Stimulated activated CD8-positive, alpha-beta memory T cell treated with anti-CD3 and anti-CD28 coated beads, Interleukin-12 subunit alpha, Interleukin-12 subunit beta, amount 100 ng/mL, for 1 hour (primary cell): ENCODE results near the gene SCN5A.

Experiments
- DNase-seq: peaks from one replicate; pipeline ENCODE4 v3.0.0-alpha.2; 2020; ENCODE audit warnings: low read depth

SCN5A gene

GRCh38 chr3:38647217-38647970, 2.1 kb downstream of the SCN5A start:
- DNase-seq, result no peak

DNA sequence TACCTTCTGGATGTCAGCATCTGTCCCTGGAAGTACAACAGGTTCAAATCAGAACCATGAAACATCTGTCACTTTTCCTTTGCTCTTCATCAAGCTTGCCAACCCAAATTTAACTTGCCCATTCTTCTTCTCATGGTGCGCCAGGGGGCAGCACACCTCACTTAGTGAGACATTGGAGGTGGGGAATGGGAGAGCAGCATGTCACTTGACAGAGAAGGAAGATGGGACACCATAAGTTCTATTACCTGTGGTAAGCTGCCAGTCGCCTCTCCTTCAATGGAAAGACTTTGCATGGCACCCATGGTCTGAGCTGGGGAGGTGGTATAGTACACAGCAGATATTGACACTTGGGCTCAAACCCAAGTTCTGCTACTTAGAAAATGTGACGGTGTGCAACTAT, 2.9 kb downstream of the SCN5A start:
- no peak for DNase-seq

DNA sequence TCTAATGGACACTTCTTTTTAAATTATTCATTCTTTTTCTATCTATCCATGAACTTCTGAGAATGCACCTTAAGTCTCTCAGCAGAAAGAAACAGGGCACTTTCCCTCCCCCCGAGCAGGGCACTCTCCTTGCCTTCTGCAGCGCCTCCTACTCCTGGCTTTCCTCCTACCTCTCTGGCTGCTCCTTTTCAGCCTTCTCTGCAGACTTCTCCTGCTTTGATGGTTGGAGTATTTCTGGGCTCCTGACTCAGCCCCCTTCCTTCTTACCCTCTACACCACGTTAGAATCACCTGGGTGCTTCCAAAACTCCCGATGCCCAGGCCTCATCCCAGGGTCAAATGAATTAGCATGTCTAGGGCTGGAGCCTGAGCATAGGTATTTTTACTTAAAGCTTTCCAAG, 3.4 kb downstream of the SCN5A start:
- DNase-seq, result no peak

GRCh38 chr3:38645601-38646000, 3.9 kb downstream of the SCN5A start:
- DNase-seq, result no peak

GRCh38 chr3:38645076-38645475, 4.4 kb downstream of the SCN5A start:
- no peak for DNase-seq

DNA sequence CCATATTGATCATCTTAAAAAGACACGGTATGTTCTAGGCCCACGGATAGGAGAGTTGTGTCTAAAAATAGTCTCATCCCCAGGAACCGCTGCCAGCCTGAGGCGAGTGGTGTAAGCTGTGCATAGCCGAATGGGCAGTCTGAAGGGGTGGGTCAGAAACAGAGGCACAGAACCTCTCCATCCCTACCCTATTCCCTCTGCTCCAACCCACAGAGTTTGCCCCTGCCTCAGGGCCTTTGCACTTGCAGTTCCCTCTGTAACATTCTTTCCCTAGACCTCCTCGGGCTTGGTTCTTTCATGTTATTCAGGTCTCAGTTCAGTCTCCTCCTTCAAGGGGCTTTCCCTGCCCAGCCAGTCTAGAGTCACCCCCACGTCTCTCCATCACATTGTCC, 4.8 kb downstream of the SCN5A start:
- DNase-seq, result no peak

DNA sequence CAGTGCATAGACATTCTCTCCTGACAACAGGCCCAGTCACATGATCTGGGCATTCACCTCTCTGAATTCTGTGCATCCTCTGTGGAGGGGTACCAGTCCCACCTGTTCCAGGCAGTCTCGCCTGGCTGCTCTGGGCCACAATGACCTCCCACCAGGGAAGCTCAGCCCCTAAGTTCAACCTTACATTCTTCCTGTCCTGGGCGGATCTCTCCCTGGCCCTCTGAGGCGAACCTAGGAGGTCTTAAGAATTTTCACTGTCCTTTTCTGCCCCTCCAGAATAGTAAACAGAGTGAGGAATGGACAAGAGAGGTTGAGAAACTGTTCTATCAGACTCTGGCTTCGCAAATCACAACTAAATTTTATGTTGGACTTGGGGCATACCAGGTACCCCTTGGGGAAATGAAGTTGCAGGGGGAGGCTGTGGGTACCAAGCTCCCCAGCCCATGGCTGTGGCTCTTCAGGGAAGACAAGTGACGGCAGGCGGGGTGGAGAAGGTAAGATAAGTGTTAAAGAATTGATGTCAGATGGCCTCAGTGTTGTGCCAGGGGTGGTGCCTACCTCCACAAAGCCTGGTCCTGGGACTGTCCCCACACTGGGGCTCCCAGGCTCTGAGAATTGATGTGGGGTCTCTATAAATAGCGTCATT, 5.3 kb downstream of the SCN5A start:
- no peak for DNase-seq

GRCh38 chr3:38643592-38643991, 5.9 kb downstream of the SCN5A start:
- no peak for DNase-seq

DNA sequence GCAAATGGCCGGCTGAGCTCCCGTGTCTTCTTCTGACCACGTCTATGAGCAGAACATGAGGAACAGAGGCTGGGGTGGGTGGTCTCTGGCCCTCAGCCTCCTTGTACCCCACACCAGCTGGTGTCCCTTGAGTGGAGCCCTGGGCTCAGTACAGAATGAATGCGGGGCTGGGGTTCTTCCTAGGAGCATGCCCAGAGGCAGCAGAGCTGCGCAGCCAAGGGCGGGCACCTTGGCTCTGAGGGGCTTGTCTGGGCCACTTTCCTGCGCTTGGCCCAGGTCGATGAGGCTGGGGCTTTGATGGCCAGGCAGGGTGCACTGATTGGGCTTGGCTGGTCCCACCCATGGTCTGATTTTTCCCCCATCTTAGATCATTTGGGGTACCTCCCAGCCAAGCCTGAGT, 6.4 kb downstream of the SCN5A start:
- DNase-seq, result no peak

- no peak for DNase-seq
Observed at GRCh38 chr3:38641461-38642110, 7.9 kb downstream of the SCN5A start.

- no peak for DNase-seq
Observed at GRCh38 chr3:38640661-38641452, 8.6 kb downstream of the SCN5A start.

DNA sequence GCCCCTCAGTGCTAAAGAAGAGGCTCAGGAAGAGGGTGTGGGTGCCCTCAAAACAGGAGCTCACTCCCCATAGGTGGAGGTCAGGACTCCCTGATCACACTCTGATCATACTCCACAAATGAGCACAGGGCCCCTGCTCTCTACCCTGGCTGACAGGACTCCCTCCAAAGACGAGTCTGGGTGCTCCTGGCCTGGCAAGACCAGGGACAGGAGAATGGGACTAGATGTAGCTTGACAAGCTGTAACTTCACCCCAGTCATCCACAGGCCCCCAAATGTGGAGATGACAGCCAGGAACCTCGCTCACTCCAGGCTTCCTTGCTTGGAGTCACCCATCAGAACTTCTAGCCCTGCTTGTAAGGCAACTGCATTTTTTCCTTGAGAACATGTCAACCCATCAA, 11.1 kb downstream of the SCN5A start:
- DNase-seq, result no peak

DNA sequence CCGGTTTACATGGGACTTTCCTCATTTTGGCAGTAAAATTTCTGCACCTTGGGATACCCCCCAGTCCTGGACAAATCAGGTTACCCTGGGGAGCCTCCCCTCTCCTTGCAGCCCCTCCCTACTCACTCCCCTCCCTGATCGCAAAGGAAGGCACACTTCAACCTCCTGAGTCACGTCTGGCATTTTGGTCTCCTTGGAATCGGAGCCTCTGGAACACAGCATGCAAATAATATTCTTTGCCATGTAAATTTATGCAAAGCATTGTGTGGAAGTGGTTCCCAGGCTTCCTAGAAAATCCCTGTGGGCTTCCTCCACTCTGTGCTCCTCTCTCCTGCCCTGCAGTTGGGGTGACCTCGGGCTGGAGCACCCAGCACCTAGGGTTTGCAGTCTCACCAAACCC, 11.6 kb downstream of the SCN5A start:
- no peak for DNase-seq

DNA sequence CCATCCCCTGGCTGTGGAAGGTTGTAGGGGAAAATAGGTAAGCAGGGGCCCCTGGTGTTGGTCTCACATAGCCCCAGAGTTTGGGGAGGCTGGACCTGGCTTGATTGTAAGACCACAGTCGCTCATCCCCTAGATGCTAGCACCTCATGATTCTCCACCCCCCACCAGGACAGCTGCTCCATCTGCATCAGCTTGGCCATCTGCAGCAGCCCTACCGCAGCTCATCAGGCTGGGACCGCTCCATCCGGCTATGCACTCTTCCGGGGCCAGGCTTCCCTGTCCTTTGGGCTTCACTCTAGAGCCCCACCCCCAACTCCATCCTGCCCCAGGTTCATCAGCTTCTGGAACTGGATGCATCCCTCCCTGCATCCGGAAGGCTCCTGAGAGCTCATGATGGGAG, 12.6 kb downstream of the SCN5A start:
- no peak for DNase-seq

DNA sequence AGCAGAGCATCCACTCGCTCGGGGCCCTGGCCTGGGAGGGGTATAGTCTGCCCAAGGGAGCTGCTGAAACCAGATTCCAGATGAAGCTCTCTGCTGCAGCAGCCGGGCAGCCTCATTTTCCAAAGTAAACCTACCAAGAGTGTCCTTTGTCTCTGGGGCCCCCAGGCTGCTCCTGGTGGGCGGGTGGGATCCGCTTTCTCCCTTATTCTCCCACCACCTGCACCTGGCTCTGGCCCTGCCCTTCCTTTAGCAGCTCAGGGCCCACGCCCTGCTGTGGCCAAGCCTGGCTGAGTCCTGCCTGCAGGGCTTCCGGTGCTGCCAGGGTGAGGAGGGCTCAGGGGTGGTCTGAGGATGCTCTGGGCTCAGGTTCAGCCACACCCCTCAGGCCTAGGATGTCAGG, 13.0 kb downstream of the SCN5A start:
- no peak for DNase-seq

DNA sequence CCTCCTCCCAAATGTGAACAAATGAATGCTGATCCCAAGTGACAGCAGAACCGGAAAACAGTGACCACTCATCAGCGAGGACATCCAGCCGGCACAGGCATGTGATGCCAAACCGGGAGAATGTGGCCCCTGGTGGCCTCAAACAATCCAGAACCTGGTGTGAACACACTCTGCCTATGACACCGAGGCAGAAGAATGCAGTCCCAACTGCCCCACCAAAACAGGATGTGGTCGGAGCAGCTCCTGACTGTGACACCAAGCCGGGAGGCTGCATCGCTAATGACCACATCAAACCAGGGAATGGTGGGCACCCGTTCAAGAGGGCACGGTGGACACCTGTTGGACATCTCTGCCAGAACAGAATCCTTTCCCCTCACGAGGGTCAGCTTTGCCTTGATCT, 15.4 kb downstream of the SCN5A start:
- no peak for DNase-seq

GRCh38 chr3:38632989-38633388, 16.5 kb downstream of the SCN5A start:
- DNase-seq, result no peak

DNA sequence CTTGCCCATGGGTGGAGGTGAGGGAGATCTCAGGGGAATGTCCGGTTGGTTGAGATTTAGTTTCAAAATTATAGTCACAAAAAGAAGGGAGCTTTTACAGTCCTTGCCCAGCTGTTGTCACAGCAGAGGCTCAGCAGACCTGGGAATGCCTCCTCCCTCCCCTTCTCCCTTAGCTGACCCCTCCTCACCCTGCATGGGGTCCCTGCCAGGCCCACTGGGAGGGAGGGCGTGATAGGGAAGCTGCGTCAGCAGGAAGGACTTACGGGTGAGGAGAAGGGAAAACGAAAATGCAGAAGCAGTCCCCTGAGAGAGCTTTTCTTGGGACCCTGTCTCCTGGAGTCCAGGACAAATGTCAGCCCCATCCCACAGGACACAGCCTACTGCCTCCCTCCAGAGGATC, 18.9 kb downstream of the SCN5A start:
- no peak for DNase-seq

- no peak for DNase-seq
Observed at GRCh38 chr3:38630070-38630469, 19.4 kb downstream of the SCN5A start.

DNA sequence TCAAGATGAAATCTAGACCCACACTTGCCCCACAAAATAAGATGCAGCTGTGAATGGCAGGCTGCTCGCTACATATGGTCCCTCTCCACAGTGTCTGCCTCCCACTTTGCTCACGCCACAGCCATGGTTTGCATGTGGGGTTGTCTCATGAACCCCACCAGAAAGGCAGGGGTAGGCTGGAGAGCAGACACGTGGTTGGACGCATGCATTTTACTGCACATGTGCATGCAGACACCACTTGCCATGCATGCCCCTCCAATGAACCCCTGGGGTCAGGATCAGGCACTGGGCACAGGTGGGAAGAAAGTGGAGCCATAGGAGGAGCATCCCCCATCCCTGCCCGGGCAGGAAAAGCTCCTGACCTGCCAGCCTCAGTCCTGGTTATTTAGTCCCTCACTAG, 20.7 kb downstream of the SCN5A start:
- DNase-seq, result no peak

- DNase-seq, result no peak
Observed at GRCh38 chr3:38627956-38628355, 21.5 kb downstream of the SCN5A start.

GRCh38 chr3:38626171-38626570, 23.3 kb downstream of the SCN5A start:
- no peak for DNase-seq

DNA sequence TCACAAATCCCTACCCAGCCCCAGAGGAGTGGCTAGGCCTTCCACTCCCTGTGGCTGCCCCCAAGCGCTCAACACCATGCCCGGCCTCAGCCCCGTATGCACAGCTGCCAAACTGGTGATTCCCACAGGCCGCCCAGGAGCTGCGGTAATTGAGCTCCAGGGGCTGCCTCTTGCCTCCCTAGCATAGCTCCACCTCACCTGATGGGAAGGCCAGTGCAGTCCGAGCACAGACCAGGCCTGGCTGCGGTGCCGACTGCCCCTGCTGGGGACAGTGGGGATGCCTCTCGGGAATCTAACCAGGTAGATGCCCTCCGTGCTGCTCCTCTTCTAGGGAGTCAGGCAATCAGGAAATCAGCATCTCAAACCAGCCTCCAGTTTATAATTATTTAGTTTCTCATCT, 25.9 kb downstream of the SCN5A start:
- no peak for DNase-seq
